H1 (cell line): ENCODE measurements around the gene ADAMTS13. TPM values are rescaled to one million over a fixed set of nuclear protein-coding genes. Genes with fewer than 3 reads are reported as not detected.

Source experiments
- CTCF ChIA-PET: fragments of 300-600 bp; sonication (Branson Sonifier 250); formaldehyde crosslinking; loops from one replicate; lab custom pipeline; 2021; ENCODE audit not compliant: partially characterized antibody; lab: Charles Lee
- POLR2A ChIA-PET: fragments of 300-600 bp; sonication (Branson Sonifier 250); formaldehyde crosslinking; loops from one replicate; lab custom pipeline; 2021; ENCODE audit warnings: inconsistent platforms; ENCODE audit not compliant: partially characterized antibody; lab: Charles Lee
- DNase-seq, 2 experiments: peaks; one replicate each; pipeline versions ENCODE4 v3.0.0 to v3.0.0-alpha.2; 2010 to 2022; ENCODE audit warnings: low spot score in 2 of 2, low read depth in 1 of 2, mixed read lengths in 1 of 2
- FAIRE-seq: peaks from 2 replicates; lab custom pipeline; 2011; peaks lifted over from hg19 to GRCh38; lab: Jason Lieb, UNC
- H2AFZ ChIP-seq: 2 replicates; pipeline ENCODE4 v1.8.1; 2012; ENCODE audit warnings: low read length, inconsistent platforms
- H2AK5ac ChIP-seq: 2 replicates; pipeline ENCODE4 v1.6.1; 2013; ENCODE audit warnings: low read depth, low read length
- H2BK120ac ChIP-seq: replicated peaks from 2 replicates; pipeline ENCODE3; 2013; ENCODE audit warnings: low read depth, low read length, inconsistent platforms
- H2BK12ac ChIP-seq: 2 replicates; pipeline ENCODE4 v1.6.1; 2013; ENCODE audit warnings: low read depth, low read length
- H2BK15ac ChIP-seq: 2 replicates; pipeline ENCODE4 v1.6.1; 2013; ENCODE audit warnings: low read length
- H2BK20ac ChIP-seq: 2 replicates; pipeline ENCODE4 v1.6.1; 2013; ENCODE audit warnings: low read length
- H2BK5ac ChIP-seq: 2 replicates; pipeline ENCODE4 v1.6.1; 2013; ENCODE audit warnings: low read depth, low read length
- H3K14ac ChIP-seq: 2 replicates; pipeline ENCODE4 v1.6.1; 2013; ENCODE audit warnings: inconsistent platforms; ENCODE audit not compliant: insufficient read length
- H3K18ac ChIP-seq: 2 replicates; pipeline ENCODE4 v1.6.1; 2013; ENCODE audit warnings: low read length; ENCODE audit errors: extremely low read depth
- H3K23ac ChIP-seq: 2 replicates; pipeline ENCODE4 v1.6.1; 2013; ENCODE audit warnings: inconsistent platforms; ENCODE audit not compliant: insufficient read length
- H3K23me2 ChIP-seq: 2 replicates; pipeline ENCODE4 v1.6.1; 2013; ENCODE audit warnings: low read depth, low read length
- H3K27ac ChIP-seq: 2 replicates; pipeline ENCODE4 v1.6.1; 2011; ENCODE audit warnings: low read depth, low read length, inconsistent platforms
- H3K27me3 ChIP-seq, 4 experiments: replicated peaks in 1 of 4; 1 replicate in 1 of 4; 2 replicates in 3 of 4; pipeline versions ENCODE4 v1.6.1 to v1.8.1; 2011 to 2013; ENCODE audit warnings: low read length in 3 of 4, mild to moderate bottlenecking in 3 of 4, inconsistent platforms in 2 of 4, mixed read lengths in 2 of 4, moderate library complexity in 1 of 4; ENCODE audit not compliant: control insufficient read depth in 3 of 4, insufficient read depth in 3 of 4; ENCODE audit errors: extremely low read depth in 1 of 4
- H3K36me3 ChIP-seq, 4 experiments: 2 replicates each; pipeline versions ENCODE4 v1.6.1 to v1.8.1; 2011 to 2013; ENCODE audit warnings: mild to moderate bottlenecking in 4 of 4, low read length in 3 of 4, moderate library complexity in 2 of 4, control low read depth in 1 of 4, inconsistent platforms in 1 of 4; ENCODE audit not compliant: insufficient read depth in 4 of 4, control insufficient read depth in 2 of 4
- H3K4ac ChIP-seq: replicated peaks from 2 replicates; pipeline ENCODE3; 2013; ENCODE audit warnings: low read length, low read depth, mixed read lengths, inconsistent platforms; ENCODE audit not compliant: insufficient read length
- H3K4me1 ChIP-seq, 4 experiments: replicated peaks in 1 of 4; 1 replicate in 1 of 4; 2 replicates in 3 of 4; pipeline versions ENCODE4 v1.6.1 to v1.8.1; 2011 to 2013; ENCODE audit warnings: low read length in 3 of 4, inconsistent platforms in 2 of 4, mixed read lengths in 1 of 4; ENCODE audit not compliant: insufficient read depth in 4 of 4, control insufficient read depth in 3 of 4
- H3K4me2 ChIP-seq, 2 experiments: 2 replicates each; pipeline versions ENCODE4 v1.6.1 to v1.8.1; 2011 to 2013; ENCODE audit warnings: low read depth in 2 of 2, low read length in 2 of 2, control low read depth in 1 of 2, inconsistent platforms in 1 of 2, mild to moderate bottlenecking in 1 of 2; ENCODE audit not compliant: insufficient read depth in 1 of 2
- H3K4me3 ChIP-seq, 4 experiments: fragments of 200-600, 300-600 bp in 1 of 4; sonication (generic), shearing (Covaris generic), sonication (Bioruptor Twin) in 1 of 4; 2 replicates each; pipeline versions ENCODE4 v1.5.1 to v1.8.1; 2011 to 2016; ENCODE audit warnings: low read length in 4 of 4, low read depth in 3 of 4, control low read depth in 2 of 4, inconsistent platforms in 2 of 4, mild to moderate bottlenecking in 2 of 4, mixed read lengths in 1 of 4, moderate library complexity in 1 of 4; ENCODE audit not compliant: insufficient read depth in 2 of 4; ENCODE audit errors: extremely low read depth in 1 of 4
- H3K56ac ChIP-seq: replicated peaks from 2 replicates; pipeline ENCODE3; 2013; ENCODE audit warnings: low read depth, mild to moderate bottlenecking, mixed read lengths, low read length, inconsistent platforms; ENCODE audit not compliant: insufficient read length
- H3K79me1 ChIP-seq: 2 replicates; pipeline ENCODE4 v1.6.1; 2013; ENCODE audit warnings: low read depth, low read length, control low read depth
- H3K79me2 ChIP-seq, 2 experiments: 2 replicates each; pipeline versions ENCODE4 v1.6.1 to v1.8.1; 2012 to 2013; ENCODE audit warnings: low read length in 2 of 2, mild to moderate bottlenecking in 2 of 2, inconsistent platforms in 1 of 2; ENCODE audit not compliant: insufficient read depth in 2 of 2, control insufficient read depth in 1 of 2
- H3K9ac ChIP-seq, 4 experiments: replicated peaks in 1 of 4; 1 replicate in 1 of 4; 2 replicates in 3 of 4; pipeline versions ENCODE4 v1.6.1 to v1.8.1; 2011 to 2013; ENCODE audit warnings: low read depth in 3 of 4, low read length in 3 of 4, control low read depth in 2 of 4, mild to moderate bottlenecking in 2 of 4, moderate library complexity in 2 of 4, inconsistent platforms in 1 of 4; ENCODE audit errors: extremely low read depth in 1 of 4
- H3K9me3 ChIP-seq, 2 experiments: 2 replicates each; pipeline versions ENCODE4 v1.6.1 to v1.8.1; 2012 to 2013; ENCODE audit warnings: mild to moderate bottlenecking in 2 of 2, moderate library complexity in 2 of 2, control low read depth in 1 of 2, inconsistent platforms in 1 of 2, low read depth in 1 of 2, low read length in 1 of 2, mixed read lengths in 1 of 2; ENCODE audit not compliant: insufficient read depth in 2 of 2
- H4K20me1 ChIP-seq, 2 experiments: replicated peaks in 1 of 2; 2 replicates each; pipeline versions ENCODE3 to v1.8.1; 2011 to 2013; ENCODE audit warnings: inconsistent platforms in 2 of 2, low read length in 2 of 2, mild to moderate bottlenecking in 1 of 2; ENCODE audit not compliant: insufficient read depth in 2 of 2, control insufficient read depth in 1 of 2
- H4K5ac ChIP-seq: 2 replicates; pipeline ENCODE4 v1.6.1; 2013; ENCODE audit warnings: low read length, low read depth, mixed read lengths, inconsistent platforms; ENCODE audit not compliant: insufficient read length
- H4K8ac ChIP-seq: 2 replicates; pipeline ENCODE4 v1.8.0; 2013; ENCODE audit warnings: mild to moderate bottlenecking, moderate library complexity, low read length, inconsistent platforms; ENCODE audit not compliant: insufficient read depth; ENCODE audit errors: extremely low read depth
- H4K91ac ChIP-seq: replicated peaks from 2 replicates; pipeline ENCODE3; 2013; ENCODE audit warnings: low read length, mixed read lengths, inconsistent platforms; ENCODE audit not compliant: insufficient read length
- EGR1 ChIP-seq: IDR thresholded peaks from 2 replicates; pipeline ENCODE4 v1.6.1; 2011; ENCODE audit warnings: low read depth, low read length, borderline replicate concordance
- EP300 ChIP-seq, 2 experiments: IDR thresholded peaks; 1 replicate in 1 of 2; 2 replicates in 1 of 2; pipeline ENCODE4 v1.6.1; 2011 to 2012; ENCODE audit warnings: low read depth in 2 of 2, low read length in 2 of 2, mild to moderate bottlenecking in 2 of 2, borderline replicate concordance in 1 of 2, inconsistent platforms in 1 of 2, moderate library complexity in 1 of 2
- MAFK ChIP-seq: IDR thresholded peaks from 2 replicates; pipeline ENCODE4 v1.6.1; 2012; ENCODE audit warnings: low read depth, mild to moderate bottlenecking, improper control_type of control experiment, low read length
- POLR2A ChIP-seq, 2 experiments: IDR thresholded peaks; 1 replicate in 1 of 2; 2 replicates in 1 of 2; pipeline ENCODE4 v1.6.1; 2011; ENCODE audit warnings: low read depth in 2 of 2, low read length in 2 of 2, mild to moderate bottlenecking in 2 of 2; ENCODE audit errors: control extremely low read depth in 1 of 2
- RAD21 ChIP-seq, 2 experiments: IDR thresholded peaks in 1 of 2; conservative IDR thresholded peaks in 1 of 2; 2 replicates each; pipeline ENCODE4 v1.6.1; 2011; ENCODE audit warnings: low read depth in 2 of 2, low read length in 2 of 2, improper control_type of control experiment in 1 of 2, inconsistent platforms in 1 of 2, mild to moderate bottlenecking in 1 of 2, moderate library complexity in 1 of 2
- RFX5 ChIP-seq: IDR thresholded peaks from 2 replicates; pipeline ENCODE4 v1.6.1; 2011; ENCODE audit warnings: low read depth, low read length, improper control_type of control experiment, borderline replicate concordance
- RNF2 ChIP-seq: fragments of 200-900, 300-1000 bp; sonication (generic); IDR thresholded peaks from 2 replicates; pipeline ENCODE4 v1.7.1; 2016; ENCODE audit warnings: borderline replicate concordance, low read depth, mild to moderate bottlenecking, antibody characterized with exemption, low read length; ENCODE audit not compliant: poor library complexity, severe bottlenecking; ENCODE audit errors: missing control alignments
- RXRA ChIP-seq: IDR thresholded peaks from 2 replicates; pipeline ENCODE4 v1.6.1; 2011; ENCODE audit warnings: low read depth, mild to moderate bottlenecking, low read length, moderate library complexity; ENCODE audit not compliant: insufficient read depth
- TAF7 ChIP-seq: optimal IDR thresholded peaks from 2 replicates; pipeline ENCODE3; 2011; ENCODE audit warnings: low read depth, mild to moderate bottlenecking, inconsistent platforms, low read length, moderate library complexity, borderline replicate concordance
- TCF12 ChIP-seq: IDR thresholded peaks from 2 replicates; pipeline ENCODE4 v1.6.1; 2011; ENCODE audit warnings: low read depth, mild to moderate bottlenecking, low read length
- TEAD4 ChIP-seq: IDR thresholded peaks from 2 replicates; pipeline ENCODE4 v1.6.1; 2012; ENCODE audit warnings: low read depth, low read length, inconsistent platforms, mixed read lengths
- WGBS, 2 experiments: shearing (Covaris generic) in 1 of 2; methylation state at CpG; one replicate each; pipeline versions ENCODE4 v1.1.6 to v1.1.7; 2013 to 2015; ENCODE audit warnings: low lambda C conversion rate in 2 of 2, mixed read lengths in 2 of 2, inconsistent platforms in 1 of 2, low coverage in 1 of 2, missing lambda C conversion rate in 1 of 2; ENCODE audit not compliant: insufficient replicate concordance in 2 of 2, insufficient coverage in 1 of 2, insufficient read length in 1 of 2; ENCODE audit errors: extremely low coverage in 1 of 2, missing lambda C conversion rate in 1 of 2; 5-methylcytosine and 5-hydroxymethylcytosine counted together
- polyA plus RNA-seq, 7 experiments: library from polyadenylated mRNA; depleted of rRNA in 3 of 7; stranded (reverse) in 5 of 7; unstranded in 2 of 7; fragments of >200 nt in 5 of 7; fragments of 200-250 nt in 2 of 7; gene quantifications; 1 replicate in 5 of 7; 2 replicates in 1 of 7; 4 replicates in 1 of 7; pipeline versions ENCODE4 v1.2.1 to v1.2.3, GENCODE V29; 2011 to 2013; ENCODE audit warnings: missing spikeins in 2 of 7, mixed read lengths in 2 of 7
- total RNA-seq: library from RNA; stranded (reverse); fragmentation: NEBNext Ultra II Directional; extraction: Animal tissue kit (Norgen Biotek cat#: 25700); gene quantifications from 2 replicates; pipeline ENCODE4 v1.2.1, GENCODE V29; 2021

The ADAMTS13 gene
- total and polyA plus RNA-seq, 2 of the 8 experiments (the other 6 are each of a cell fraction or from before 2014, with no cell fraction given): 4.4 to 5.8 TPM

DNA sequence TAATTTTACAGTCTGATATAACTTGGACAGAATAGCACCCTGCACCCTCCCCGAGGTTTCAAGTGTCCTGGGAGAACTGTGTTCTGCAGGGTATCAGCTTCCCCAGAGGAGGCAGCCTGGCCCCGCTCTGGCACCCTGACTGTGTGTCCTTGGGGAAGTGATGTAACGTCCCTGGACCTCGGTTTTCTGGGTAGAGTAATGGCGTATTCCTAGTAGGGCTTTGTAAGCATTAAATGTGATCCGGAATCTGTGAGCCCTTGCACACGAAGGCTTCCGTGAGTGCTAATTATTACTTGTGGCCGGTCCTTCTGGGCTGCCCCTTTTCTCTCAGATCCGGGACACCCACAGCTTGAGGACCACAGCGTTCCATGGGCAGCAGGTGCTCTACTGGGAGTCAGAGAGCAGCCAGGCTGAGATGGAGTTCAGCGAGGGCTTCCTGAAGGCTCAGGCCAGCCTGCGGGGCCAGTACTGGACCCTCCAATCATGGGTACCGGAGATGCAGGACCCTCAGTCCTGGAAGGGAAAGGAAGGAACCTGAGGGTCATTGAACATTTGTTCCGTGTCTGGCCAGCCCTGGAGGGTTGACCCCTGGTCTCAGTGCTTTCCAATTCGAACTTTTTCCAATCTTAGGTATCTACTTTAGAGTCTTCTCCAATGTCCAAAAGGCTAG is 36.6 kb downstream of the ADAMTS13 start:
- Histone ChIP-seq H3K23me2 (peaks cover 7% of the 10 kb centered on the region; the same call in 1 of the 2 replicates), H3K4me1 (peaks cover 2 to 15% (median 11%) of the 10 kb centered on the region in 4 experiments), H3K4me2 (peak overlapping the region; percentile 87 to 97), H2AFZ (peak overlapping the region; percentile 31; the same call in 1 of the 2 replicates), H2BK12ac (peak overlapping the region; percentile 68; the same call in 1 of the 2 replicates), H2BK20ac (0 out of 2 replicates have a peak overlapping the region, but pooled peaks have one; percentile 18), H3K27ac (no peak overlapping the region), H4K91ac (peak overlapping the region; percentile 48), H2BK120ac (no peak overlapping the region), H4K20me1 (peaks cover 2 to 3% of the 10 kb centered on the region in 2 experiments), H3K23ac (no peak overlapping the region), H4K5ac (no peak overlapping the region), H3K4me3 (peak overlapping the region; percentile 40 to 74 (median 60); a peak in 6 of 8 replicates), H3K9ac (no peak overlapping the region), H2BK5ac (no peak overlapping the region), H2AK5ac (peak overlapping the region; percentile 65; the same call in 1 of the 2 replicates), H3K9me3 (no peaks in the 10 kb centered on the region), H3K56ac (no peak overlapping the region), H3K79me1 (peaks cover 9% of the 10 kb centered on the region), H3K79me2 (peaks cover 0 to 13% of the 10 kb centered on the region in 2 experiments; a peak in 2 of 4 replicates), H3K27me3 (no peaks in the 10 kb centered on the region; a peak in 1 of 7 replicates), H3K18ac (peak overlapping the region; percentile 60), H3K14ac (no peak overlapping the region), H3K36me3 (no peaks in the 10 kb centered on the region), H3K4ac (no peak overlapping the region), H2BK15ac (no peak overlapping the region), H4K8ac (no peak overlapping the region)
- ChIA-PET POLR2A (interaction anchor here (0.9 to 3.6 kb wide), 13 partner anchors 9 to 111 kb away, joined by 3 to 14 read pairs (median 5); partner anchors contain the start of genes MED22, REXO4, RPL7A and SLC2A6), CTCF (interaction anchor here (0.6 to 6.9 kb wide), 14 partner anchors 12 to 311 kb away, joined by 3 to 64 read pairs (median 5); partner anchors contain the start of gene ADAMTS13)
- no peak for FAIRE-seq
- whole genome bisulfite sequencing, 2 experiments: 78% methylated on average over 16 of the region's 16 CpGs; no CpG with 5 or more reads in 1 of the 2 experiments
- DNase-seq: no peak
- TF ChIP-seq TCF12 (no peak), EGR1 (no peak), RXRA (no peak), RNF2 (no peak), POLR2A (IDR thresholded peaks at IDR 0.05; ENCODE audit: control extremely low read depth in 1 of 2, low read depth in 2 of 2, low read length in 2 of 2) (no peak), EP300 (IDR thresholded peaks at IDR 0.05; ENCODE audit: borderline replicate concordance in 1 of 2, low read depth in 2 of 2, low read length in 2 of 2) (no peak), TEAD4 (no peak), RAD21 (IDR thresholded peaks at IDR 0.05 in 1 of 2, conservative IDR thresholded peaks at IDR 0.05 in 1 of 2; ENCODE audit: low read depth in 2 of 2, low read length in 2 of 2) (no peak), TAF7 (no peak), MAFK (no peak), RFX5 (no peak)
